Cardiac fibroblast (primary cell): ENCODE data around the gene MTA1.

Source experiments
- DNase-seq, 2 donors: peaks; one replicate each; pipeline versions ENCODE4 v3.0.0 to v3.0.0-alpha.2; 2010; ENCODE audit warnings: low read depth in 2 of 2
- H3K4me3 ChIP-seq, 2 donors: replicated peaks in 1 of 2; 1 replicate in 1 of 2; 2 replicates in 1 of 2; pipeline ENCODE4 v1.5.1; 2011; ENCODE audit warnings: low read depth in 2 of 2, low read length in 2 of 2, mild to moderate bottlenecking in 2 of 2, moderate library complexity in 1 of 2
- TF ChIP-seq, protein P1 (sequence below): IDR thresholded peaks from one replicate; pipeline ENCODE4 v1.5.1; 2011; ENCODE audit warnings: low read depth, mild to moderate bottlenecking, low read length, inconsistent platforms

MTA1 gene

DNA sequence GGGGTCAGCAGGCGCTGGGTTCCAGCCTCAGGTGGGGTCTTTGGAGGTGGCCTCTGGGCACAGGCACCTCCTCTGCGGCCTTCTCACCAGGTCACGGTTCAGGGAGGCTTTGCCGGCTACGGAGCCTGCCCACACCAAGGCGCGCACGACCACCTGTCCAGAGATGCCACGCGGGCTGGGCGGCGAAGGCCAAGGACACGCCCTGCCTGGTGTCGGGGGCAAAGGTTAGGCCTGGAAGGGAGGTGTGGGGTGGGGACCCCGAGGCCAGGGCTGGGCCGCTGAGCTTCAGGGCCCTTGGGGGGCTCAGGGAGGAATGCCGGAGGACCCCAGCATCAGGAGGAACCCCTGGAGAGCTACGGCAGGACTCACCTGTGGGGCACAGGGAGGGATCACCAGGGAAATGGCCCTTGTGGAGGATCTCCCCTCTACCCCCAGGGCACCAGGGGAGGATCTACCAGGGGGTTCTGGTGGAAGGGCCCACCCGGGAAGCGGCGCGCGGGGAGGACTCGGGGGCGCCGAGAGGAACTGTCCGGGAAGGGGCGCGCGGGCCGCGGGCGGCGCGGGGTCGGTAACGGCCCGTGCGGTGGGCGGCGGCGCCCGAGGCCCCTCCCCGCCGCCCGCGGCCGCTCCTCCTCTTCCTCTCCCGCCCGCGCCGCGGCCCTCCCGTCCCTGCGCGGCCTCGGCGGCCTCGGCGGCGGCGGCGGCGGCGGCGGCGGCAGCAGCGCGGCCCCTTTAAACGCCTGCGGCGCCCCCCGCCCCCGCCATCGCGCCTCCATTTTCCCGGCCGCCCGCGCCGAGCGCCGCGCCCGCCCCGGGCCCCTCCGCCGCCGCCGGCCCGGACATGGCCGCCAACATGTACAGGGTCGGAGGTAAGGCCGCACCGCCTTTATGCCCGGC is at the start of gene MTA1:
MTA1 (plus strand) TSS at position 633 of the 897 bp plus-strand sequence; CDS start at position 842, 209 bp downstream.
- peak in 1 of 2 donors; percentile 35 for DNase-seq

DNA sequence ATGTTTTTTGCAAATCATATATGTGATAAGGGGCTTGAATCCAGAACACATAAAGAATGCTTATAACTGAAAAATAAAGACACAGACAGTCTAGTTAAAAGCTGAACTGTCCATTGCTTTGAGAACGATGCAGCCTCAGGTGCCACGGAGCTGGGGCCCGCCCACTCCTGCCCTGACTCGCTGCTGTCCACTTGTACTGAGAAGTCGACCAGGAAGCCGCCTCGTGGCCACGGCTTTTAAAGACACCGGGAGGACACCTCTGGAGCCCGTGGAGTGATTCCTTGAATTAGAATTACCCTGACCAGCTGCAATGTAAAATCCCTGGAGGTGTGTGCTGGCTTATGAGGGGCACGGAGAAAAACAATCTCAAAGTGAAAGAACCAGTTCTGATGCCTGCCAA is 45.2 kb upstream of the MTA1 start:
- no peak overlapping the region for H3K4me3 ChIP-seq
- DNase-seq = no peak
- TF ChIP-seq, protein P1, sequence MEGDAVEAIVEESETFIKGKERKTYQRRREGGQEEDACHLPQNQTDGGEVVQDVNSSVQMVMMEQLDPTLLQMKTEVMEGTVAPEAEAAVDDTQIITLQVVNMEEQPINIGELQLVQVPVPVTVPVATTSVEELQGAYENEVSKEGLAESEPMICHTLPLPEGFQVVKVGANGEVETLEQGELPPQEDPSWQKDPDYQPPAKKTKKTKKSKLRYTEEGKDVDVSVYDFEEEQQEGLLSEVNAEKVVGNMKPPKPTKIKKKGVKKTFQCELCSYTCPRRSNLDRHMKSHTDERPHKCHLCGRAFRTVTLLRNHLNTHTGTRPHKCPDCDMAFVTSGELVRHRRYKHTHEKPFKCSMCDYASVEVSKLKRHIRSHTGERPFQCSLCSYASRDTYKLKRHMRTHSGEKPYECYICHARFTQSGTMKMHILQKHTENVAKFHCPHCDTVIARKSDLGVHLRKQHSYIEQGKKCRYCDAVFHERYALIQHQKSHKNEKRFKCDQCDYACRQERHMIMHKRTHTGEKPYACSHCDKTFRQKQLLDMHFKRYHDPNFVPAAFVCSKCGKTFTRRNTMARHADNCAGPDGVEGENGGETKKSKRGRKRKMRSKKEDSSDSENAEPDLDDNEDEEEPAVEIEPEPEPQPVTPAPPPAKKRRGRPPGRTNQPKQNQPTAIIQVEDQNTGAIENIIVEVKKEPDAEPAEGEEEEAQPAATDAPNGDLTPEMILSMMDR = no peak

More for the DNA sequence above, at the start of gene MTA1:
- H3K4me3 ChIP-seq = peak within 1 kb of the TSS; percentile 76 to 85
- TF ChIP-seq, protein P1 = no peak

DNA sequence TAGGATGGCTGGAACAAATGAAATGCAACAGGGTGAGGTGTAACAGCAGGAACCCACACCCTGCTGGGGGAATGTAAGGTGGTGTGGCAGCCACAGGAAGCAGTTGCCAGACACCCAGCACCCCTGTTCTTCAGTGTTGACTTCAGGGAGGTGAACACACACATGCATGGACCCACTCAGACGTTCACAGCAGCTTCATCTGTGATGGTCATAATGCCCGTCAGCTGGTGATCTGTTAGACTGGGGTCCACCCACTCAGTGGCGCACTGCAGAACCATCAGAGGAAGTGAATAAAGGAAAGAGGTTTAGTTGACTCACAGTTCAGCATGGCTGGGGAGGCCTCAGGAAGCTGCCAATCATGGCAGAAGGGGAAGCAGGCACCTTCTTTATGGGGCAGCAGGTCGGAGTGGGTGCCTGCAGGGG is 44.0 kb upstream of the MTA1 start:
- peak in 1 of 2 donors; percentile 27 for DNase-seq
- TF ChIP-seq, protein P1 = no peak
- no peak overlapping the region for H3K4me3 ChIP-seq

DNA sequence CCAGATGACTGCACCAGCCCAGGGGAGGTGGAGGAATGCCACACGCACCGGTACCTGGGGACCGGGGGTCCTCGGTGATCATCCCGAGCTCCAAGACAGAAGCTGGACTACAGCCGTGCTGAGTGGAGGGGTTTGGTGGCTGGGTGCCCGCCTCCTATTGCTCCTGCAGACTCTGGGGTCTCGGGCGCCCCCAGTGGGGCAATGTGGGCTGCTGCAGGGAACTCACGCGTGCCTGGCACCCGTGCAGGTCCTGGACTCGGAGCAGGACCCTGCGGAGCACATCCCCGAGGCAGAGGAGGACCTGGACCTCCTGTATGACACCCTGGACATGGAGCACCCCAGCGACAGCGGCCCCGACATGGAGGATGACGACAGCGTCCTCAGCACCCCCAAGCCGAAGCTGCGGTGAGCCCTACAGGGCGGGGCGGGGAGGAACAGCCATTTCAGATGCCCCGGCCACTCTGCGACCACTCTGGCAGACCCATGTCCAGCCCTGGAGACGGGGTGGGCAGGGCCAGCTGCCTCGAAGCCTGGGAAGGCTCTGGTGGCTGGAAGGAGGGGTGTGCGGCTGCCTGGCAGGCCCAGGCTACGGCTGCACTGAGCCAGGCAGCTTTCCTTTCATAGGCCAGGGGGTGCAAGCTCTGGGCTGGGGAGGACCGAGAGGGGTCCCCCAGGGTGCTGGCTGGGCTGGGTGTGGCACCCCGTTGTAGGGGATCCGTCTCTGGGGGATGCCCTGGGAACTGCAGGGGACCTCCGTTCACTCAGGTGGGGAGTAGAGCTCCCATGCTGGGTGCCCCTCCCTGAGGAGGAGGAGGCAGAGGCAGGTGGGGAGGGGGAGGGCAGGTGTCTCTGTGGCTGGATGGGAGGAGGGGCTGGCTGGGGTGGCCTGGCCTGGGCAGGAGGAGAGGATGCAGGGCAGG is 42.8 kb upstream of the MTA1 start:
- TF ChIP-seq, protein P1 = no peak
- no peak overlapping the region for H3K4me3 ChIP-seq
- no peak for DNase-seq

DNA sequence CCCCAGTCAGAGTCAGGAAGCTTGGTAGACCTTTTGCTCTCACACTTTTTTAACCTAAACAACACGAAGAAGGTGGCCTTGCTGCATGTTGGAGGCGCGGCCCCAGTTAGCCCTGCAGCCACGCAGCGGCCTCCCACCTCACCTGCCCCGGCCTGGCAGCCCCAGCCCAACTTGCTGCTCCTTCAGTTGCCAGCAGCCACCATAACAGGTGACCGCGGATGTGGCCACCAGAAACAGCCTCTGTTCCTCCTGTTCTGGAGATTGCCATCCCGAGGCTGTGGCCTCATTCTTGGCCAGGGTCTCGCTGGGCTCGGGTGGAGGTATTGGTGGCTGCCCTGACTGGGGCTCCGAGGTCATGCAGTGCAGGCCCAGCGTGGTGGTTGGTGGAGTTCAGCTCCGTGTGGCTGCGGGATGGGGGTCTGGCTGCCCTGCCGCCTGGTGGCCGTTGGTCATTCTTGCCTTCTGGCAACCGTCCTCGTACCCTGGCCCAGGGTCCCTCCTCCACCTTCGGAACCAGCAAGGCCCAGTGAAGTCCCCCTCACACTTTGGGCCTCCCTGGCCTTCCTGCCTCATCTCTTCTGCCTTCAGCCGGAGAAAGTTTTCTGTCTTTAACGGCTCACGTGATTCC is 42.0 kb upstream of the MTA1 start:
- TF ChIP-seq, protein P1 = no peak
- H3K4me3 ChIP-seq = no peak overlapping the region
- no peak for DNase-seq

DNA sequence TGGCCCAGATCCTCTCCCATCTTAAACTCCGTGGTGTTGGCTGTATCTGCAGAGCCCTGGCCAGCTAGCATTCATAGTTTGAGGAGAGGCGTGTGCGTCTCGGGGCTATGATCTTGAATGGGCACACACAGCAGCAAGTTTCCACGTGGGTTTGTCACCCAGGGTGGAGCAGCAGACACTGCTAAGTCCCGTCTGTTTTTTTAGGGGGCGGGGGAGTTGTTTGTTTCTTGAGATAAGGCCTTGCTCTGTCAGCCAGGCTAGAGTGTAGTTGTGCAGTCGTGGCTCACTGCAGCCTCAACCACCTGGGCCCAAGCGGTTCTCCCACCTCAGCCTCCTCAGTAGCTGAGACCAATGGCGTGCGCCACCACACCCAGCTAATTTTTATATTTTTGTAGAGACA is 41.4 kb upstream of the MTA1 start:
- no peak for DNase-seq
- no peak overlapping the region for H3K4me3 ChIP-seq
- TF ChIP-seq, protein P1 = no peak
